Keratinocyte (primary cell): ENCODE data around the gene ABLIM1. TPM values are rescaled to one million over a fixed set of nuclear protein-coding genes. Genes with fewer than 3 reads are reported as not detected.

Source experiments
- DNase-seq: peaks from one replicate; pipeline ENCODE4 v3.0.0-alpha.2; 2011; ENCODE audit warnings: low read depth, missing footprints, low spot score
- FAIRE-seq: peaks from 2 replicates; lab custom pipeline; 2011; peaks lifted over from hg19 to GRCh38; lab: Jason Lieb, UNC
- H2AFZ ChIP-seq: 2 replicates; pipeline ENCODE4 v1.6.0; 2012; ENCODE audit warnings: low read length, control low read depth, inconsistent platforms; ENCODE audit not compliant: control insufficient read depth
- H3K27ac ChIP-seq: 2 replicates; pipeline ENCODE4 v1.5.1; 2011; ENCODE audit warnings: low read length; ENCODE audit not compliant: control insufficient read depth, insufficient read depth
- H3K27me3 ChIP-seq: 3 replicates; pipeline ENCODE4 v1.6.0; 2011; ENCODE audit warnings: low read length; ENCODE audit not compliant: control insufficient read depth, insufficient read depth; ENCODE audit errors: extremely low read depth
- H3K36me3 ChIP-seq, 2 experiments: 2 replicates in 1 of 2; 3 replicates in 1 of 2; pipeline ENCODE4 v1.5.1; 2011; ENCODE audit warnings: low read length in 2 of 2, mild to moderate bottlenecking in 1 of 2; ENCODE audit not compliant: control insufficient read depth in 2 of 2, insufficient read depth in 2 of 2; ENCODE audit errors: extremely low read depth in 1 of 2
- H3K4me1 ChIP-seq: 3 replicates; pipeline ENCODE4 v1.5.1; 2011; ENCODE audit warnings: low read length; ENCODE audit not compliant: control insufficient read depth, insufficient read depth; ENCODE audit errors: extremely low read depth
- H3K4me2 ChIP-seq: 3 replicates; pipeline ENCODE4 v1.6.0; 2011; ENCODE audit warnings: low read depth, low read length; ENCODE audit not compliant: control insufficient read depth, insufficient read depth; ENCODE audit errors: extremely low read depth
- H3K4me3 ChIP-seq, 3 experiments: fragments of 200-600 bp in 1 of 3; sonication (generic) in 1 of 3; 2 replicates in 2 of 3; 3 replicates in 1 of 3; pipeline ENCODE4 v1.5.1; 2011 to 2016; ENCODE audit warnings: low read length in 3 of 3, mild to moderate bottlenecking in 3 of 3, control low read depth in 2 of 3, inconsistent platforms in 1 of 3, low read depth in 1 of 3, mixed read lengths in 1 of 3, mixed run types in 1 of 3, moderate library complexity in 1 of 3; ENCODE audit not compliant: control insufficient read depth in 2 of 3, insufficient read depth in 2 of 3; ENCODE audit errors: extremely low read depth in 1 of 3
- H3K79me2 ChIP-seq: 2 replicates; pipeline ENCODE4 v1.6.0; 2012; ENCODE audit warnings: low read length; ENCODE audit not compliant: control insufficient read depth, insufficient read depth
- H3K9ac ChIP-seq: 3 replicates; pipeline ENCODE4 v1.6.0; 2011; ENCODE audit warnings: low read length; ENCODE audit not compliant: control insufficient read depth, insufficient read depth; ENCODE audit errors: extremely low read depth
- H3K9me1 ChIP-seq: 3 replicates; pipeline ENCODE4 v1.6.0; 2011; ENCODE audit warnings: low read length; ENCODE audit not compliant: control insufficient read depth, insufficient read depth; ENCODE audit errors: extremely low read depth
- H3K9me3 ChIP-seq: 2 replicates; pipeline ENCODE4 v1.5.1; 2012; ENCODE audit warnings: low read depth, low read length; ENCODE audit not compliant: control insufficient read depth
- H4K20me1 ChIP-seq: 3 replicates; pipeline ENCODE4 v1.6.0; 2011; ENCODE audit warnings: low read length; ENCODE audit not compliant: control insufficient read depth, insufficient read depth; ENCODE audit errors: extremely low read depth
- EZH2 ChIP-seq: IDR thresholded peaks from one replicate; pipeline ENCODE4 v1.6.1; 2012; ENCODE audit warnings: inconsistent platforms, mild to moderate bottlenecking, low read length, moderate library complexity
- dilution Hi-C: fragments of 300-500 bp; cut with MboI; formaldehyde crosslinking; loops from one replicate; pipeline ENCODE4 v1.7.0; 2020; ENCODE audit warnings: low sequenced_read_pairs; ENCODE audit not compliant: extremely low pct_ligation_motif_present
- polyA plus RNA-seq, 5 experiments: library from polyadenylated mRNA; depleted of rRNA in 3 of 5; stranded (reverse) in 3 of 5; stranded (forward) in 1 of 5; unstranded in 1 of 5; fragments of >200 nt; gene quantifications; 1 replicate in 1 of 5; 2 replicates in 3 of 5; 3 replicates in 1 of 5; pipeline versions ENCODE4 v1.2.1 to v1.2.3, GENCODE V29; 2011 to 2012; ENCODE audit warnings: missing spikeins in 2 of 5, low read depth in 1 of 5, low replicate concordance in 1 of 5
- TF ChIP-seq, protein P1 (sequence below), 3 experiments: IDR thresholded peaks in 1 of 3; conservative IDR thresholded peaks in 1 of 3; optimal IDR thresholded peaks in 1 of 3; 2 replicates in 2 of 3; 3 replicates in 1 of 3; pipeline versions ENCODE3 to v1.5.1; 2011; ENCODE audit warnings: low read length in 3 of 3, mild to moderate bottlenecking in 3 of 3, moderate library complexity in 2 of 3, control low read depth in 1 of 3, inconsistent platforms in 1 of 3; ENCODE audit not compliant: insufficient read depth in 2 of 3; ENCODE audit errors: extremely low read depth in 1 of 3

ABLIM1 gene
- polyA plus RNA-seq, 1 donor (not counting 4 experiments of a cell fraction or from before 2014, with no cell fraction given): 55.2 TPM

DNA sequence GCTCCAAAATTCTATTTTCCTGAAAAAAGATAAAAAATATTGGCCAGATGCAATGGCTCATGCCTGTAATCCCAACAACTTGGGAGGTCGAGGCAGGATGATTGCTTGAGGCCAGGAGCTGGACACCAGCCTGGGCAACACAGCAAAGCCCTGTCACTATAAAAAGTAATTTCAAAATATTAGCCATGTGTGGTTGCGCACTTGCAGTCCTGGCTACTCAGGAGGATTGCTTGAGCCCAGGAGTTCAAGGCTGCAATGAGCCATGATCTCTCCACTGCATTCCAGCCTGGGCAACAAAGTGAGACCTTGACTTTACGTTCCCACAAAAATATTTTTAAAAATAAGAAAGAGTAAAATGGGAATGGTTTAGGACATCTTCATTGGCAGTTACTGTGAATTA is 149.7 kb downstream of the ABLIM1 start:
- H3K4me2 ChIP-seq: no peak overlapping the region
- H3K79me2 ChIP-seq: peaks cover under 1% of the 10 kb centered on the region
- H3K27me3 ChIP-seq: no peaks in the 10 kb centered on the region
- H3K9ac ChIP-seq: no peak overlapping the region
- TF ChIP-seq, protein P1, sequence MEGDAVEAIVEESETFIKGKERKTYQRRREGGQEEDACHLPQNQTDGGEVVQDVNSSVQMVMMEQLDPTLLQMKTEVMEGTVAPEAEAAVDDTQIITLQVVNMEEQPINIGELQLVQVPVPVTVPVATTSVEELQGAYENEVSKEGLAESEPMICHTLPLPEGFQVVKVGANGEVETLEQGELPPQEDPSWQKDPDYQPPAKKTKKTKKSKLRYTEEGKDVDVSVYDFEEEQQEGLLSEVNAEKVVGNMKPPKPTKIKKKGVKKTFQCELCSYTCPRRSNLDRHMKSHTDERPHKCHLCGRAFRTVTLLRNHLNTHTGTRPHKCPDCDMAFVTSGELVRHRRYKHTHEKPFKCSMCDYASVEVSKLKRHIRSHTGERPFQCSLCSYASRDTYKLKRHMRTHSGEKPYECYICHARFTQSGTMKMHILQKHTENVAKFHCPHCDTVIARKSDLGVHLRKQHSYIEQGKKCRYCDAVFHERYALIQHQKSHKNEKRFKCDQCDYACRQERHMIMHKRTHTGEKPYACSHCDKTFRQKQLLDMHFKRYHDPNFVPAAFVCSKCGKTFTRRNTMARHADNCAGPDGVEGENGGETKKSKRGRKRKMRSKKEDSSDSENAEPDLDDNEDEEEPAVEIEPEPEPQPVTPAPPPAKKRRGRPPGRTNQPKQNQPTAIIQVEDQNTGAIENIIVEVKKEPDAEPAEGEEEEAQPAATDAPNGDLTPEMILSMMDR (optimal IDR thresholded peaks at IDR 0.05 in 1 of 3, IDR thresholded peaks at IDR 0.05 in 1 of 3, conservative IDR thresholded peaks at IDR 0.05 in 1 of 3; ENCODE audit: extremely low read depth in 1 of 3, insufficient read depth in 2 of 3, low read length in 3 of 3): no peak
- TF ChIP-seq EZH2: no peak
- H3K27ac ChIP-seq: no peak overlapping the region
- peaks cover 0 to 1% of the 10 kb centered on the region in 2 experiments for H3K36me3 ChIP-seq
- H3K4me3 ChIP-seq: no peak overlapping the region
- dilution Hi-C loops: no loop called here
- no peak overlapping the region for H2AFZ ChIP-seq
- peaks cover 3% of the 10 kb centered on the region for H3K9me1 ChIP-seq
- H3K9me3 ChIP-seq: no peaks in the 10 kb centered on the region
- H3K4me1 ChIP-seq: peaks cover 27% of the 10 kb centered on the region
- no peaks in the 10 kb centered on the region for H4K20me1 ChIP-seq
- FAIRE-seq (no peak), DNase-seq (no peak)

DNA sequence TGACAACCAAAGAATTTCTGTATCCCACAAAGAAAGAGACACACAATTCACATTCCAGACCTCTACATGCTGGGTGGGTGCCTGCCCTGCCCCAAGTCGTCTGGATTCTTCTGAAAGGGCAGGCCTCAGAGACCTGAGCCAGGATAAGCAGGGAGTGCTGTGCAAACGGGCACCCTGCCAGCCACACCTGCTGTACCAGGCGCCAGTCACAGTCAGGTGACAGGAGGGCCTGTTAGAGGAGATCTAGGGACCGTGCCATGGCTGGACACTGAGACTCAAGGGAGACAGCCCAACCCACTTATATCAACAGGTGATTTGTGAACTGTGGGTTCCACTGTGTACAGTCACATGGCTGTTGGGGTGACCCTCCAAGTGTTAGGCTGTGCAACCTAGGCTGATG is 150.6 kb downstream of the ABLIM1 start:
- no peak overlapping the region for H3K4me2 ChIP-seq
- no peak for DNase-seq
- no peaks in the 10 kb centered on the region for H3K27me3 ChIP-seq
- H3K36me3 ChIP-seq: peaks cover 0 to 1% of the 10 kb centered on the region in 2 experiments
- FAIRE-seq: no peak
- no peak overlapping the region for H2AFZ ChIP-seq
- H3K27ac ChIP-seq: no peak overlapping the region
- H3K9me3 ChIP-seq: no peaks in the 10 kb centered on the region
- peaks cover 3% of the 10 kb centered on the region for H3K9me1 ChIP-seq
- dilution Hi-C loops: no loop called here
- no peak for TF ChIP-seq EZH2
- TF ChIP-seq, protein P1 (optimal IDR thresholded peaks at IDR 0.05 in 1 of 3, IDR thresholded peaks at IDR 0.05 in 1 of 3, conservative IDR thresholded peaks at IDR 0.05 in 1 of 3; ENCODE audit: extremely low read depth in 1 of 3, insufficient read depth in 2 of 3, low read length in 3 of 3): no peak
- H3K9ac ChIP-seq: no peak overlapping the region
- H3K4me3 ChIP-seq: no peak overlapping the region
- H3K79me2 ChIP-seq: no peaks in the 10 kb centered on the region
- H3K4me1 ChIP-seq: peaks cover 27% of the 10 kb centered on the region
- no peaks in the 10 kb centered on the region for H4K20me1 ChIP-seq
